ENCODE measurements around the gene CCDC91. TPM values are rescaled to one million over a fixed set of nuclear protein-coding genes. Genes with fewer than 3 reads are reported as not detected.

The CCDC91 gene
- total RNA-seq, 1 experiment from 2014 or later: 26.8 TPM

DNA sequence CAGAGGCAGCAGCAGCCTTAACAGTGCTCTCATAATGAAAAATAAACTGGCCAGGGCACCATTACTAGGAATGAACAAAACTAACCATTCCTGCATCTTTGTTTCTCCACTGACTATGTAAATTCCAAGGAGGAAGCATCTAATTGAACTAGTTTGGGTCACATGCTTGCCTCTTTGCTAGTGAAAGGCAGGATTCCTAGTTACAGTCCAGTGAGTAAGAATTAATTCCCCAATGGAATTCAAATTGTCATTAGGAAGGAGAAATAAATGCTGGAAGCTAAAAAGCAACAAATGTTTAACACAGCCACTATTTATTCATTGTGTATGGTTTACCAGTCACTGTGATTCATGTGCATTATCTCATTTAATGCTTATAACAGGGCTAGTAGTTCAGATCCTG lies 316.0 kb downstream of the CCDC91 start:
- ChIA-PET POLR2A (ENCODE audit: low non-redundant PET) (no interaction called here), CTCF (no interaction called here)
- no peak overlapping the region for H3K4me3 ChIP-seq (ENCODE audit: low read depth, low read length, poor library complexity, severe bottlenecking)
- DNase-seq (ENCODE audit: low spot score): no peak
- intact Hi-C loops (cut with micrococcal nuclease; ENCODE audit: unreplicated experiment): no loop called here
- no peaks in the 10 kb centered on the region for H3K36me3 ChIP-seq (ENCODE audit: insufficient read depth, low read length, poor library complexity, severe bottlenecking)
- no peaks in the 10 kb centered on the region for H3K9me3 ChIP-seq (ENCODE audit: low read depth, low read length, poor library complexity, severe bottlenecking)
- no peaks in the 10 kb centered on the region for H3K27me3 ChIP-seq (replicated peaks; ENCODE audit: insufficient read depth, low read depth, low read length, poor library complexity)
- BruUV-seq (replicated peaks): no TSS peak
- TF ChIP-seq, protein P1, sequence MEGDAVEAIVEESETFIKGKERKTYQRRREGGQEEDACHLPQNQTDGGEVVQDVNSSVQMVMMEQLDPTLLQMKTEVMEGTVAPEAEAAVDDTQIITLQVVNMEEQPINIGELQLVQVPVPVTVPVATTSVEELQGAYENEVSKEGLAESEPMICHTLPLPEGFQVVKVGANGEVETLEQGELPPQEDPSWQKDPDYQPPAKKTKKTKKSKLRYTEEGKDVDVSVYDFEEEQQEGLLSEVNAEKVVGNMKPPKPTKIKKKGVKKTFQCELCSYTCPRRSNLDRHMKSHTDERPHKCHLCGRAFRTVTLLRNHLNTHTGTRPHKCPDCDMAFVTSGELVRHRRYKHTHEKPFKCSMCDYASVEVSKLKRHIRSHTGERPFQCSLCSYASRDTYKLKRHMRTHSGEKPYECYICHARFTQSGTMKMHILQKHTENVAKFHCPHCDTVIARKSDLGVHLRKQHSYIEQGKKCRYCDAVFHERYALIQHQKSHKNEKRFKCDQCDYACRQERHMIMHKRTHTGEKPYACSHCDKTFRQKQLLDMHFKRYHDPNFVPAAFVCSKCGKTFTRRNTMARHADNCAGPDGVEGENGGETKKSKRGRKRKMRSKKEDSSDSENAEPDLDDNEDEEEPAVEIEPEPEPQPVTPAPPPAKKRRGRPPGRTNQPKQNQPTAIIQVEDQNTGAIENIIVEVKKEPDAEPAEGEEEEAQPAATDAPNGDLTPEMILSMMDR (conservative IDR thresholded peaks at IDR 0.05; ENCODE audit: low read depth, low read length): no peak
- no peak for TF ChIP-seq EZH2 (IDR thresholded peaks at IDR 0.05; ENCODE audit: borderline replicate concordance, low read depth, low read length, poor library complexity, severe bottlenecking)
- no peak overlapping the region for H3K27ac ChIP-seq (ENCODE audit: low read depth, low read length, poor library complexity, severe bottlenecking)
- peaks cover 5% of the 10 kb centered on the region for H3K4me1 ChIP-seq (ENCODE audit: insufficient read depth, low read length, poor library complexity, severe bottlenecking)

DNA sequence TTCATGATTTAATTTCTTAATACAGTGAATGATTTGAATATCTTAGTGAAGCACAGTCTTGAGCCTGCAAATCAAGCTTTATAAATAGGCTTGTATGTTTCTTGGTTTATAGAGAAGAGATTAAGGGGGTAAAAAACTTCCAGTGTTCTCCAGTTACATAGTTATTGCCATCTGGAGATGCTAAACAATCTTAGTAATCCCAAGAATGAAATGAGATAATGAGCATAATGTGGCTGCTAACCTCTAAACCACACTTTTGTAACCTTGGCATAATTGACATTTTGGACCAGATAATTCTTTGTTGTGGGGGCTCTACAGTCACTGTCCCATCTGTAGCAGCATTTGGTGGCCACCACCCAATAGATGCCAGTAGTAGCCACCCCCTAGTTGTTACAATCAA lies 316.8 kb downstream of the CCDC91 start:
- Histone ChIP-seq H3K9me3 (ENCODE audit: low read depth, low read length, poor library complexity, severe bottlenecking) (no peaks in the 10 kb centered on the region), H3K36me3 (ENCODE audit: insufficient read depth, low read length, poor library complexity, severe bottlenecking) (no peaks in the 10 kb centered on the region), H3K4me3 (ENCODE audit: low read depth, low read length, poor library complexity, severe bottlenecking) (no peak overlapping the region), H3K27ac (ENCODE audit: low read depth, low read length, poor library complexity, severe bottlenecking) (no peak overlapping the region), H3K4me1 (ENCODE audit: insufficient read depth, low read length, poor library complexity, severe bottlenecking) (peaks cover 5% of the 10 kb centered on the region), H3K27me3 (replicated peaks; ENCODE audit: insufficient read depth, low read depth, low read length, poor library complexity) (no peaks in the 10 kb centered on the region)
- no peak for TF ChIP-seq EZH2 (IDR thresholded peaks at IDR 0.05; ENCODE audit: borderline replicate concordance, low read depth, low read length, poor library complexity, severe bottlenecking)
- TF ChIP-seq, protein P1 (conservative IDR thresholded peaks at IDR 0.05; ENCODE audit: low read depth, low read length): no peak
- no TSS peak for BruUV-seq (replicated peaks)
- intact Hi-C loops (cut with micrococcal nuclease; ENCODE audit: unreplicated experiment): no loop called here
- no peak for DNase-seq (ENCODE audit: low spot score)
- POLR2A ChIA-PET (ENCODE audit: low non-redundant PET): no interaction called here
- CTCF ChIA-PET: no interaction called here

DNA sequence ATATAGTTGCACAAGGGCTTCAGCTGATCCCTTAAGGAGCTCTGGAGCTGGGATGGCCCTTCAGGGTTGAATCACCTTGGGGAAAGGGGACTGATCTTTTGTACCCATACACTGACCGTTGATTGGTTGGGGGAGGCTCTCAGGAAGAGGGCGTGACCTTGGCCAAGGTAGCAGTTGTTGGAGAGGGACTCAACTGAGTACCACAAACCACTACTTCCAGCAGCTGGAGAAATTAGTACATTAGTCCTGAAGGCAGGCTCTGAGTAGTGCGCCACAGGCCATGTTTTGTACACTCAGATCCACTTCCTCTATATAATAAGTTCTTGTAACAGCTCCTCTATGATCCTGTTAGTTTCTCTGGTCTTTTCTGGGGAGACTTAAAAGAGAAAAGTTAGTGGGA lies 317.6 kb downstream of the CCDC91 start:
- Histone ChIP-seq H3K9me3 (ENCODE audit: low read depth, low read length, poor library complexity, severe bottlenecking) (no peaks in the 10 kb centered on the region), H3K4me3 (ENCODE audit: low read depth, low read length, poor library complexity, severe bottlenecking) (no peak overlapping the region), H3K27ac (ENCODE audit: low read depth, low read length, poor library complexity, severe bottlenecking) (no peak overlapping the region), H3K4me1 (ENCODE audit: insufficient read depth, low read length, poor library complexity, severe bottlenecking) (peaks cover 9% of the 10 kb centered on the region), H3K36me3 (ENCODE audit: insufficient read depth, low read length, poor library complexity, severe bottlenecking) (no peaks in the 10 kb centered on the region), H3K27me3 (replicated peaks; ENCODE audit: insufficient read depth, low read depth, low read length, poor library complexity) (no peaks in the 10 kb centered on the region)
- ChIA-PET CTCF (no interaction called here), POLR2A (ENCODE audit: low non-redundant PET) (no interaction called here)
- intact Hi-C loops (cut with micrococcal nuclease; ENCODE audit: unreplicated experiment): no loop called here
- no peak for DNase-seq (ENCODE audit: low spot score)
- TF ChIP-seq, protein P1 (conservative IDR thresholded peaks at IDR 0.05; ENCODE audit: low read depth, low read length): no peak
- TF ChIP-seq EZH2 (IDR thresholded peaks at IDR 0.05; ENCODE audit: borderline replicate concordance, low read depth, low read length, poor library complexity, severe bottlenecking): no peak
- no TSS peak for BruUV-seq (replicated peaks)

Data from A673 (cell line).